ENCODE measurements around the gene ITGA5. TPM values are rescaled to one million over a fixed set of nuclear protein-coding genes. Genes with fewer than 3 reads are reported as not detected.

ITGA5 gene
- total RNA-seq, 1 donor = 401 TPM

DNA sequence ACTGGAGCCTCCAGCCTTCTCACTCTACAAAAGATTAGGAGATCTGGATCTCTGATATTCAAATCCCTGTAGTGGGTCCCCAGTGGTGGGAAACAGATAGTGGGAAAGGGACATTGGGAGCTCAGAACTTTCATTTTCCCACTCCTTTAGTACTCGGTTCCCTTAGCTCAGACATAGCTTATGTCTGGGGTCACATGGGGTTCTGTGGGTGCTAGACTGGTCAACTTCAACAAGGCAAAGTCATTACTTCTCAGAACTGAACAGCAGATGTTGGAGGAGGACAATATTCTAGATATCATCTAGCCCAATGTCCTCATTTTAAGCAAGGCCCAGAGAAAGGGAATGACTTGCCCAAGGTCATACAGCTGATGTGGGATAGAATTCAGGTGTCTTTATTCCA lies 19.5 kb upstream of the ITGA5 start:
- Histone ChIP-seq H3K4me3 (ENCODE audit: insufficient read depth, low read length) (no peak overlapping the region), H2AFZ (ENCODE audit: low read length) (no peak overlapping the region), H3K4me2 (ENCODE audit: insufficient read depth, low read length) (no peak overlapping the region), H3K4me1 (ENCODE audit: insufficient read depth, low read length) (peaks cover 7% of the 10 kb centered on the region), H3K36me3 (ENCODE audit: insufficient read depth, low read length) (no peaks in the 10 kb centered on the region), H3K9me3 (ENCODE audit: low read depth, low read length) (no peaks in the 10 kb centered on the region), H3K79me2 (ENCODE audit: insufficient read depth, low read length) (no peaks in the 10 kb centered on the region), H4K20me1 (ENCODE audit: insufficient read depth, low read length) (no peaks in the 10 kb centered on the region), H3K27me3 (ENCODE audit: insufficient read depth, low read length) (peaks cover 2% of the 10 kb centered on the region), H3K27ac (ENCODE audit: low read depth, low read length) (no peak overlapping the region)
- no peak for DNase-seq (ENCODE audit: insufficient read length, low spot score, missing footprints)
- TF ChIP-seq, protein P1, sequence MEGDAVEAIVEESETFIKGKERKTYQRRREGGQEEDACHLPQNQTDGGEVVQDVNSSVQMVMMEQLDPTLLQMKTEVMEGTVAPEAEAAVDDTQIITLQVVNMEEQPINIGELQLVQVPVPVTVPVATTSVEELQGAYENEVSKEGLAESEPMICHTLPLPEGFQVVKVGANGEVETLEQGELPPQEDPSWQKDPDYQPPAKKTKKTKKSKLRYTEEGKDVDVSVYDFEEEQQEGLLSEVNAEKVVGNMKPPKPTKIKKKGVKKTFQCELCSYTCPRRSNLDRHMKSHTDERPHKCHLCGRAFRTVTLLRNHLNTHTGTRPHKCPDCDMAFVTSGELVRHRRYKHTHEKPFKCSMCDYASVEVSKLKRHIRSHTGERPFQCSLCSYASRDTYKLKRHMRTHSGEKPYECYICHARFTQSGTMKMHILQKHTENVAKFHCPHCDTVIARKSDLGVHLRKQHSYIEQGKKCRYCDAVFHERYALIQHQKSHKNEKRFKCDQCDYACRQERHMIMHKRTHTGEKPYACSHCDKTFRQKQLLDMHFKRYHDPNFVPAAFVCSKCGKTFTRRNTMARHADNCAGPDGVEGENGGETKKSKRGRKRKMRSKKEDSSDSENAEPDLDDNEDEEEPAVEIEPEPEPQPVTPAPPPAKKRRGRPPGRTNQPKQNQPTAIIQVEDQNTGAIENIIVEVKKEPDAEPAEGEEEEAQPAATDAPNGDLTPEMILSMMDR (IDR thresholded peaks at IDR 0.05; ENCODE audit: extremely low read depth, low read depth, low read length) = no peak

DNA sequence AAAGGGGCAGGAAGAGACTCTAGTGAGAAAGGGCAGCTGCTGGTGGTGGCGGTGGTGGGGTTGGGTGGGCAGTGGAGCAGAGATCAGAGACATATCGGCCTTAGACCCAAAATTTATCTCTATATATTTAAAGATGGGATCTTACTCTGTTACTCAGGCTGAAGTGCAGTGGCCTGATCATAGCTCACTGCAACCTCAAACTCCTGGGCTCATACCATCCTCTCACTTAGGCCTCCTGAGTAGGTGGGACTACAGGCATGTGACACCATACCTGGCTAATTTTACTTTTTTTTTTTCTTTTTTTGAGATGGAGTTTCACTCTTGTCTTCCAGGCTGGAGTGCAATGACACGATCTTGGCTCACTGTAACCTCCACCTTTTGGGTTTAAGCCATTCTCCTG lies 18.6 kb upstream of the ITGA5 start:
- no peaks in the 10 kb centered on the region for H3K36me3 ChIP-seq (ENCODE audit: insufficient read depth, low read length)
- H3K4me1 ChIP-seq (ENCODE audit: insufficient read depth, low read length) = peaks cover 12% of the 10 kb centered on the region
- no peaks in the 10 kb centered on the region for H3K79me2 ChIP-seq (ENCODE audit: insufficient read depth, low read length)
- peaks cover 2% of the 10 kb centered on the region for H3K27me3 ChIP-seq (ENCODE audit: insufficient read depth, low read length)
- no peak overlapping the region for H2AFZ ChIP-seq (ENCODE audit: low read length)
- TF ChIP-seq, protein P1 (IDR thresholded peaks at IDR 0.05; ENCODE audit: extremely low read depth, low read depth, low read length) = no peak
- H3K4me2 ChIP-seq (ENCODE audit: insufficient read depth, low read length) = no peak overlapping the region
- no peak for DNase-seq (ENCODE audit: insufficient read length, low spot score, missing footprints)
- H3K9me3 ChIP-seq (ENCODE audit: low read depth, low read length) = no peaks in the 10 kb centered on the region
- no peak overlapping the region for H3K27ac ChIP-seq (ENCODE audit: low read depth, low read length)
- no peaks in the 10 kb centered on the region for H4K20me1 ChIP-seq (ENCODE audit: insufficient read depth, low read length)
- no peak overlapping the region for H3K4me3 ChIP-seq (ENCODE audit: insufficient read depth, low read length)

DNA sequence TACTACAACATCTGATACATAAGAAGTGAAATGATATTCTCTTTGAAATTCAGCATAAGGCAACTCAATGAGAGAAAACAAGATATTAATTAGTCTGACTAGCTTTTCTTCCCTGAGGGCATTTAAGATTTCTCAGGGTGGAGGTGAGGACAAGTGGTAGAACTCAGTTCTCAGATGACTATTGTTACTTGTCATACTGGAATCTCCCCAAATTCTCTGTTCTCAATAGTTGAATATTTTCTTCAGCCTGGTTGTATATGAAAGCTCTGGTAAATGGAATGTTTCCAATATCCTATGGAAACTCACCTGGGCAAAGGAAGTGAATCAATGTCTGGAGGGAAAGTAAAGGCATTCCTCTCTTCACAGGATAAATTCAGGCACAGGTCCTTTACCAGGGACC lies 18.2 kb upstream of the ITGA5 start:
- Histone ChIP-seq H3K27me3 (ENCODE audit: insufficient read depth, low read length) (peaks cover under 1% of the 10 kb centered on the region), H4K20me1 (ENCODE audit: insufficient read depth, low read length) (no peaks in the 10 kb centered on the region), H2AFZ (ENCODE audit: low read length) (no peak overlapping the region), H3K9me3 (ENCODE audit: low read depth, low read length) (no peaks in the 10 kb centered on the region), H3K27ac (ENCODE audit: low read depth, low read length) (no peak overlapping the region), H3K36me3 (ENCODE audit: insufficient read depth, low read length) (no peaks in the 10 kb centered on the region), H3K4me2 (ENCODE audit: insufficient read depth, low read length) (no peak overlapping the region), H3K79me2 (ENCODE audit: insufficient read depth, low read length) (no peaks in the 10 kb centered on the region), H3K4me1 (ENCODE audit: insufficient read depth, low read length) (peaks cover 17% of the 10 kb centered on the region), H3K4me3 (ENCODE audit: insufficient read depth, low read length) (no peak overlapping the region)
- DNase-seq (ENCODE audit: insufficient read length, low spot score, missing footprints) = no peak
- TF ChIP-seq, protein P1 (IDR thresholded peaks at IDR 0.05; ENCODE audit: extremely low read depth, low read depth, low read length) = no peak

DNA sequence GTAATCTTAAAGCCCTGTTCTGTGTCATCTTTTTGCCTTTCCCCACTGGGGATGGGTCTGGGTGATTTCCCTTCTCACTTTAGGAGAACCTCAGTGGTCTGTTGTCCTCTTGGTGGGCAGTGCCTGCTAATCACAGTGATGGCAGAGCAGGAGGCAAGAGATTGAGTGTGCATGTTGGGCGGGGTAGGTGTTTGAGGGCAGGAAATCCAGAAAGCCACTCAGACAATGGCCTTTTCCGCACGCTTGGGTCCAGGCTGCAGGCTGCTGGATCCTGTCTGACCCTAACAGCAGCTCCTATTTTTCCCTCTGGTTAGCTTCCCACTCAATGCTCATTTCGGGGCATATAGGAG lies 13.7 kb upstream of the ITGA5 start:
- peak overlapping the region; percentile 53 for H3K4me2 ChIP-seq (ENCODE audit: insufficient read depth, low read length)
- no peaks in the 10 kb centered on the region for H3K9me3 ChIP-seq (ENCODE audit: low read depth, low read length)
- peak overlapping the region; percentile 78 for H3K27ac ChIP-seq (ENCODE audit: low read depth, low read length)
- H3K4me1 ChIP-seq (ENCODE audit: insufficient read depth, low read length) = peaks cover 43% of the 10 kb centered on the region
- no peaks in the 10 kb centered on the region for H3K36me3 ChIP-seq (ENCODE audit: insufficient read depth, low read length)
- H3K27me3 ChIP-seq (ENCODE audit: insufficient read depth, low read length) = no peaks in the 10 kb centered on the region
- no peaks in the 10 kb centered on the region for H4K20me1 ChIP-seq (ENCODE audit: insufficient read depth, low read length)
- H2AFZ ChIP-seq (ENCODE audit: low read length) = no peak overlapping the region
- DNase-seq (ENCODE audit: insufficient read length, low spot score, missing footprints) = no peak
- H3K79me2 ChIP-seq (ENCODE audit: insufficient read depth, low read length) = no peaks in the 10 kb centered on the region
- no peak overlapping the region for H3K4me3 ChIP-seq (ENCODE audit: insufficient read depth, low read length)
- TF ChIP-seq, protein P1 (IDR thresholded peaks at IDR 0.05; ENCODE audit: extremely low read depth, low read depth, low read length) = no peak
